GM11168 (cell line): ENCODE data around the gene F5.

Experiments used
- in situ Hi-C: fragments of 300-500 bp; cut with MboI; formaldehyde crosslinking; loops from one replicate; pipeline ENCODE4 v1.12.0; 2022; ENCODE audit warnings: low sequenced_read_pairs; ENCODE audit not compliant: unreplicated experiment

Gene F5

GRCh38 chr1:169588785-169589485 lies 2.7 kb upstream of the F5 start:
- in situ Hi-C loops, result no loop called here

DNA sequence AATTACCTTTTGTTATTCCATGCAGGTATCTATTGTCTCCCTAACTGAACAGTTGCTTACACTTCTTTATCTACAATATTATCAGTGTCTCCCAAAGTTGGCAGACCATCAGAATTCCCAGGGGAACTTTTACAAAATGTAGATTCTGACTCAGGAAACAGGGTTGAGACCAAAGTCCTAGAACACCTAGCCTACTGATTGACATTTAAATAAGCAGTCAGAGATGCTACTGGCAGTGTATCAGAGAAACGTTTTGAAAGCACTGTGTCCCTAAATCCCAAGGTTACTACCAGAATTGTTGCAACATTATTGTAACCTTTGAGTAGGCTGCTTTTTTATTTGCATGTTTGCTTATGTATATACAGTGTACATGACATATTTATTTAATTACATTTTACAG lies 1.8 kb upstream of the F5 start:
- in situ Hi-C loops, result no loop called here

DNA sequence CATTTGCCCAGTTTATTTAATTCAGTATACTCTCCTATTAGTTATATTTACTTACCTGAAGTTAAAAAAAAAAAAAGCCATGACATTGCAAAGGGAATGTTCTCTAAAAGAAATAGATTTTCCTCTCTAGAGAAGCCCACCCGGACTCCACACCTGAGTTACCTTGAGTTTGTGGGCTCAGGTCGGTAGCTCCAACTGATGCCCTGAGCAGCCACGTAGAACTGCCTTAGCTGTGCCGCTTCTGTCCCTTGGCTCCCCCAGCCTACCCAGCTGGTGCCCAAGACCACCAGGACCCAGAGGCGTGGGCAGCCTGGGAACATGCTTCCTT lies 250 bp downstream of the F5 start:
- in situ Hi-C loops, result no loop called here

DNA sequence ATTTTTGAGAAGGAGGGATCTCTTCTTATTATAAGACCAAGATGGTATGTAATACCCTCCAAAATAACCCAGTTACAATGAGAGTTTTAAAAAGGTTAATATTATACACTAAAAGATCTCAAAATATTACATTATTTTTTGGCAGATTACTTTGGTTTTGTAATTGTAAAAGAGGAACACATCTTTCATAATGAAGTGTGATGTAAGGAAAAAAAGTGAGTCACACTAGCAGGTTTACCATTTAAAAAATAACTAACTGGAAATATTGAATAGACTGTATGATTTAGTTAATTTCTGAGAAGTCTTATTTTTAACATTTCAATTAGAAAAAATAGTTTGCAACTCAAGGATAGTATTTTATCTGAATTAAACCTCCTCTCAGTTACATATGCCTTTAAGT lies 1.1 kb downstream of the F5 start:
- in situ Hi-C loops, result no loop called here

DNA sequence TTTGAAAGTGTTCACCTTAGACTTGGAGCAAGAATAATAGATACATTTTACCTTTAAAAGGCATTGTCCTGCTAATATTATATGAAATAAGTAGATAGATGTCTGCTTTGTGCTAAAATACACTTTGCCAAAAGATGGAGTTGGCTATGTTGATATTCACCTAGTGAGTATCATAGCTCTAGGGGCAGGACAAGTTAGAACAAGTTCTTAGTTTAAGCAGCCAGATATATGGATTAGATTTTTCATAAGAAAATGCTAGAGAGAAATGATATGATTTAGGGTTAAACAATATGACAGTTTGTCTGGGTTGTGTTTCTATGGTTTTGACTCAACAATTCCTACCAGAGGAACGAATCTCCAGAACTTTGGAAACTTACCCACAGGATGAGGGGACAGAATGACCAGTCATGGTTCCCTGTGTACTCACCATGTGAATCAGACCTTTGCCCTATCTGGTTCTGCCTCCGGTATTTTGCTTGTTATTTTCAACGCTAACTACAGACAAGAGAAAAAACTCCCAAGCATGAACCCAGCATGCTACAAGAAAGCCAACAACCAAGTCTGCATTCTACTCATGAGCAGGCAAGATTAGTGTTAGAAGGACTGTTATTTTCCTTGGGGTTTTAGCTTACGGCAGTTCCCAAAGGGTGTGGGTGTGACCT lies 1.7 kb downstream of the F5 start:
- in situ Hi-C loops, result no loop called here

DNA sequence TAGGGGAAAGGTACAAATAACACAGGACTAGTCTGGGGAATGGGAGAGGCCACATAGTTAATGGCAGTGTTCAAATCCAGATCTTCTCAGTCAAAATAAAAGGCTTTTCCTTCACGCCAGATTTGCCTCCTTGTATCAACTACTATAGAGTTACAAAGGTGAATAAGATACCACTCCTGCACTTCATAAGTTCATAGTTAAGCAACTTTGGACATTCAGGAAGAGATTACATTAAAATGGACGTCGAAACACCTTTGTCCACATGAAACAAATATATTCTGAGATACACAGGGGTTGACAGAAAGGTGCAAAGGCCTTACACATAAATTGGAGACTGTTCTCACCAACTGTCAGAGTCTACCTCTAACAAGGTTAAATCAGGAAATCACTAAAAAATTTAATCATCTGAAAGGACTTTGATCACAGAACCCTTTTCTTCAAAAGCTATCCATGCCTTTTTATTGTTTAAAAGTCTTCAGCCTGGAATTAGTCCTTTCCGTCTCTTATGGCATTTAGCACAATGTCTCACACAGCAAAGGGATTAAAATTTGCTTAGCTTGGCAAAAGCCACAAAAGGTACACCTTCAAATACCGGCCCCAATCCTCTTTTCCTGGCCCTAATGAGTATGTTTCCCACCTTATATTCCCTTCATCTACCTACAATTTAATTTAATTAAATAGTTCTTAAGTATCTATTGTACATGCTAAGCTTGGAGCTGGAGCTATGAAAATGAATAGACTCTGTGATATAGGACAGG lies 8.1 kb downstream of the F5 start:
- in situ Hi-C loops, result no loop called here

- in situ Hi-C loops, result no loop called here
These were observed 9.3 kb downstream of the F5 start for GRCh38 chr1:169576935-169577331.

GRCh38 chr1:169576241-169576934 lies 9.9 kb downstream of the F5 start:
- in situ Hi-C loops, result no loop called here

GRCh38 chr1:169574336-169574735 lies 11.9 kb downstream of the F5 start:
- in situ Hi-C loops, result no loop called here

DNA sequence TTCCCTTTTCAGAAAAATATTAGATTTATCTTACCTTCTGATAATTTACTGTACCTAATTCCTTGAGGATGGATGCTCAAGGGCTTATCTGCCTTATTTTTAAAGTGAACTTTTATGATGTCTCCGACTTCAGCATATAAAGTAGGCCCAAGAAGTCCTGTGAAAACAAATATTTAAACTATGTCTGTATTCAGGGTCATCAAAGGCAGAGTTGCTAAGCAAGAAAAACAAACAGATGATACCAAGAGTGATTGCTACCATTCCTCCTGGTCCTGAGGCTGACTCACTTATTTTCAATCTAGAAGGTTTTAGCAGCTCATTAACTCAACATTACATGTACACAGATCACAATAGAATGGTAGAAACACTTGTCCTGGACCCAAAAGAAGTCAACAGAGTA lies 14.1 kb downstream of the F5 start:
- in situ Hi-C loops, result no loop called here

DNA sequence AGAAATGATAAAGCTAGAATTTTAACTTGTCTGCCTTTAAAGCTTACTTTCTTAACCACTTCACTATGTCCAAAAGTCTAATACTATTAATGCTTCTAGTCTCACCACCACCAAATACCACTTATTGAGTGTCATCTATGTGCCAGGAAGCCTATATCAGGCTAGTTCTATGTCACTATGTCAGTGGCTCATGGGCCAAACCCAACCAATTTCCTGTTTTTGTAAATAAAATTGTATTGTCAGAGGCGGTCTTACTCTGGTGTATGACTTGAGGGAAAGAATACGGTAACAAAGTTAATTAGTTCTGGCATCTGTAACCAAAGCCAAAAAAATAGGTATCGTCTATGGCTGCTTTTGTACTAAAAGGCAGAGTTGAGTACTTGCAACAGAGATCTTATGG lies 14.8 kb downstream of the F5 start:
- in situ Hi-C loops, result no loop called here

DNA sequence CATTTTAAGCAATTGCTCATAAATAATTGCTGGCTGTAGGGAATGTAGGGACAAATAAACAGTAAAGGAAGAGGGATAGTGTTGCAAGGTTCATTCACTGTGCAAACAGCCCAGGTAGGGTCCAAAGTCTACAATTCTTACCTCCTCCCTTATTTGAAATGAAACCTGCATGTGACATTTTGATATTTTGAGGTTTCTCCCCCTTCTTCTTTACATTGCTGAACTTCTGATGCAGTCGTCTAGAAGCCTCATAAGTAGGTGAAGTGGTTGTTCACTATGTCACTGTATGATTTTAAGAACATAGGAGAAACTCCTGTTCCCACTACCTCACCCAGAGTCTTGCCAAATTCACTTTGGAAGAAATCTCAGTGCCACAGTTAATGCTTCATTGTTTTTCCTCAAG lies 16.1 kb downstream of the F5 start:
- in situ Hi-C loops, result no loop called here

DNA sequence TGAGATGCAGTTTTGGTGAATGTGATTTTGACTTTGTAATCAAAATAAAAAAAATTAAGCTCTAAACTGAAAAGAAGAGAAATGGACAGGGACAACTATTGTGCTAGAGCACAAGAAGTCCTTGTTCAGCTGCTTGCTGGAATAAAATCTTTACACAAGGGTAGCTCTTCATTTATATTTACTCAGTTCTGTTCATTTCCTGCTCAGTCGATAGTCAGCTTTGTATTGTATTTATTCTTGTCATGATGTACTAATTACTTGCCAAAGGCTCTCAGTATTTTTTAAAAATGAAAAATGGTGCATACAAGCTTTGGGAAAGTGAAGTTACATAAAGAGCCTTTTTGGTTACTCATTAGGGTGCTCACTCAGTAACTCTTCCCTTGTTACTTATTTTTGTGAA lies 17.8 kb downstream of the F5 start:
- in situ Hi-C loops, result no loop called here

- in situ Hi-C loops, result no loop called here
These were observed 20.7 kb downstream of the F5 start for GRCh38 chr1:169565335-169566271.

DNA sequence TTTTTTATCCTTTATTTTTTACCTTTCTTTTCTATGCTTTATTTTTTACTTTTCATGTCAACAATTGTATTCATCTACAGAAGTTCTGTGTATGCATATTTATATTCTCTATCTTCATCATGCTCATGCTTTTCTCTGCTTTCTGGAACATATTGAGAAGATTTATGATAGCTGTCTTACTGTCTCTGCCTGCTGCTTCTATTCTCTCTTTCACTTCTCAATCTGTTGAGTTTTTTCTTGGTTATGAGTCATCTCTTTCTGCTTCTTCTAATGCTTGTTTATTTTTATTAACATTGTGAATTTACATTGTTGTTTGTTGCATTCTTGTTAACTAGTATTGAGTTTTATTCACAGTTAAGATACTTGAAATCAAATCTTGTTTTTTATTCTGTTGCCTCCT lies 22.6 kb downstream of the F5 start:
- in situ Hi-C loops, result no loop called here

- in situ Hi-C loops, result no loop called here
These were observed 23.2 kb downstream of the F5 start for GRCh38 chr1:169563019-169563615.

DNA sequence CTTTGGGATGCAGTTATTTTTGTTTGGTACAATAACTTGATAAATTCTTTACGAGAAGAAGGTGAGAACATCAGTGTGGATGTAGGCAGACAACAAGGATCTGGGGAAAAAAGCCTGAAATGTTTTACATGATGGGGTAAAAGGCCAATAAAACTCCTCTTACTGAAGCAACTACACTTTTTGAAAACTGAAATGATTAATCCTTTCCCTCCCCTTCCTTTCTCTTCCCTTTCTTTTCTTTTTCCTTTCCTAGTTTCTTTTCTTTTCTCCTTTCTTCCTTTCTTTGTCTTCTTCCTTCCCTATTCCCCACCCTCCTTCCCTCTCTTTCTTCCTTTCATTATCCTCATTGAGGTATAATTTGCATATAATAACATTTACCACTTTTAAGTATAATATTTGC lies 24.6 kb downstream of the F5 start:
- in situ Hi-C loops, result no loop called here

DNA sequence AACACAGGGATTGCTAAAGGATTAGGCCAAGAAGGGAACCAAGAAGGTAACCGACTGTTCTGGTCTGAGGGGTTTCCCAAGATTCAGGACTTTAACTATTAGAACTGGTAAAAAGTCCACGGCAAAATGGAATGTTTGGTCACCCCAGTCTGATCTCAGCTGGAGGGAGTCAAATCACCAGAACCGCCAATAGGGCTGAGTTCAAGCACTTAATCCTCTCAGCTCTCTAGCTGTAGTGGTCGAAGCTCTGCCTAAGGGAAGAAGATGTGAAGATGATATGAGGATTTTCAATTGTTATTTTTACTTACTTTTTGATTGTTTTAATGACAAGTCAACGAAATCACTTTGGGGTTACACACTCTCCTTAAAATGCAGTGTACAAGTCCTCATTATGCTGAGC lies 29.1 kb downstream of the F5 start:
- in situ Hi-C loops, result no loop called here

GRCh38 chr1:169550294-169550693 lies 36.0 kb downstream of the F5 start:
- in situ Hi-C loops, result loop anchor here (5.0 kb wide), 1 partner anchor 47 kb away; no protein-coding TSS in a partner anchor
